ENCODE results near the gene ESPNL. TPM values are rescaled to one million over a fixed set of nuclear protein-coding genes. Genes with fewer than 3 reads are reported as not detected.
A peak's percentile ranks its signal among the peaks of the same experiment; 100 is the strongest.
"Not testable (repeated sequence)": the region's sequence is repeated elsewhere in the genome, so short reads cannot be mapped to it uniquely, and the experiment has no call there.

Gene ESPNL
- total RNA-seq, 1 experiment from 2014 or later: 1.1 TPM

DNA sequence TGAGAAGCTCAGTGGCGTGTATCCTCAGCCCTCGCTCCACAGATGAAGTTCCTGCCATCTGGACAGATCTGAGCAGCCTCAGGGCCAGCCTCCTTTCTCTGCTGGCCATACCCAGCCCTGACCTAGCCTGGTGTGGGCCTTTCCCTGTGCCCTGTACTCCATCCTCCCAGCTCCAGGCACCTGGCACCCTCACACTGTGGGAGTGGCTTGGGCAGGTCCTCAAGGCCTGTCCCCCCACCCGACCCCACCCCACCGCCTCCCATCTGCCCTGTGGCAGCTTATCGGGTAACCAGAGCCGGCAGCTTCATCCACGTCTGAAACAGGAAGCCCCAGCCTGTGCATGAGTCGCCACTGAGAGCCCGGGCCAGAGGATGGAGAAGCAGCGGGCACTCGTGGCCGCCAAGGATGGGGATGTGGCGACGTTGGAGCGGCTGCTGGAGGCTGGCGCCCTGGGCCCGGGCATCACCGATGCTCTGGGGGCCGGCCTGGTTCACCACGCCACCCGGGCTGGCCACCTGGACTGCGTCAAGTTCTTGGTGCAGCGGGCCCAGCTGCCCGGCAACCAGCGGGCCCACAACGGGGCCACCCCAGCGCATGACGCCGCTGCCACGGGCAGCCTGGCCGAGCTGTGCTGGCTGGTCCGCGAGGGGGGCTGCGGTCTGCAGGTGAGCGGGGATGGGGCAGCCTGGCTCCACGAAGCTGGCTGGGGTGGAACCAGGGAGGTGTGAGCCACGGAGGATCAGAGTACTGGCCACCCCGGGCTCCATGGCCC lies at the start of gene ESPNL (continued):
- TF ChIP-seq STAT6 (CRISPR knock-in tag; conservative IDR thresholded peaks at IDR 0.05; ENCODE audit: low read depth): no peak

DNA sequence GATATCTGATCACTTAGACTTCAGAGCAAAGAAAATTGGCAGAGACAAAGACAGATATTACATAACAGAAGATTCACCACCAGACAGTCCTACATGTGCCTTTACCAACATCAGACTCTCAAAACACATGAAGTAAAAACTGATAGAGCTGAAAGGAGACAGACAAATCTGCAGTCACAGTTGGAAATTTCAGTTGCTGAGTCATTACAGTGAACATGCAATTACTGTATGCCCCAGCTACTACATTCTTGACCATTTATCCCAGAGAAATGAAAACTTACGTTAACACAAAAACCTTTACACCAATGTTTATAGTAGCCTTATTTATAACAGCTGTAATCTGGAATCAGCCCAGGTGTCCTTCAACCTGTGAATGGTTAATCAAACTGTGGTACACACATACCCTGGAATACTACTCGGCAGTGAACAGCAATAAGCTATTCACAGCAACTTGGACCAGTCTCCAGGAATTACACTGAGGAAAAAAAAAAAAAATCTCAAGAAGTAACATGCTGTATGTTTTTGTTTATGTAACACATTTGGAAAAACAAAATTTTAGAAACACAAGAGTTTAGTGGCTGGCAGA lies 46.9 kb upstream of the ESPNL start:
- DNase-seq (ENCODE audit: low spot score) (no peak), ATAC-seq (no peak)
- Mint-ChIP-seq H3K27ac (no peak overlapping the region), H3K27me3 (ENCODE audit: low read depth) (peaks cover 5% of the 10 kb centered on the region), H3K4me3 (no peak overlapping the region), H3K36me3 (peaks cover 5% of the 10 kb centered on the region; the same call in 1 of the 2 replicates), H3K9me3 (peaks cover 10% of the 10 kb centered on the region), H3K4me1 (no peaks in the 10 kb centered on the region)
- TF ChIP-seq STAT6 (CRISPR knock-in tag; conservative IDR thresholded peaks at IDR 0.05; ENCODE audit: low read depth) (no peak), FOXK1 (CRISPR knock-in tag; IDR thresholded peaks at IDR 0.05) (no peak), NFYB (CRISPR knock-in tag; conservative IDR thresholded peaks at IDR 0.05; ENCODE audit: low read depth) (no peak), AFF4 (CRISPR knock-in tag; IDR thresholded peaks at IDR 0.05; ENCODE audit: borderline replicate concordance) (no peak), KAT7 (CRISPR knock-in tag; IDR thresholded peaks at IDR 0.05; ENCODE audit: borderline replicate concordance) (no peak), TEAD4 (CRISPR knock-in tag; IDR thresholded peaks at IDR 0.05) (no peak), CDX4 (CRISPR knock-in tag; IDR thresholded peaks at IDR 0.05; ENCODE audit: borderline replicate concordance) (no peak)
- ChIA-PET CTCF (no interaction called here), POLR2A (no interaction called here)

GRCh38 chr2:238055841-238056240 lies 44.3 kb upstream of the ESPNL start:
- no peak overlapping the region for H3K27ac Mint-ChIP-seq
- no peak for DNase-seq (ENCODE audit: low spot score)
- TF ChIP-seq NR2C2 (CRISPR knock-in tag; IDR thresholded peaks at IDR 0.05): no peak
- TF ChIP-seq ZNF317 (CRISPR knock-in tag; IDR thresholded peaks at IDR 0.05; ENCODE audit: borderline replicate concordance, low read depth): peak; percentile 60; the same call in 1 of the 2 replicates
- TF ChIP-seq TCF7 (CRISPR knock-in tag; IDR thresholded peaks at IDR 0.05; ENCODE audit: low read depth): no peak
- ATAC-seq: no peak
- peaks cover 2% of the 10 kb centered on the region for H3K36me3 Mint-ChIP-seq
- CTCF ChIA-PET: no interaction called here
- peaks cover 3% of the 10 kb centered on the region; the same call in 1 of the 2 replicates for H3K27me3 Mint-ChIP-seq (ENCODE audit: low read depth)
- H3K9me3 Mint-ChIP-seq: peaks cover 13% of the 10 kb centered on the region
- H3K4me3 Mint-ChIP-seq: no peak overlapping the region
- H3K4me1 Mint-ChIP-seq: peaks cover 11% of the 10 kb centered on the region
- POLR2A ChIA-PET: no interaction called here

GRCh38 chr2:238057696-238058575 lies 42.2 kb upstream of the ESPNL start:
- DNase-seq (ENCODE audit: low spot score); CTCF ChIA-PET; ATAC-seq; H3K27ac Mint-ChIP-seq; H3K27me3 Mint-ChIP-seq (ENCODE audit: low read depth); H3K4me3 Mint-ChIP-seq; H3K36me3 Mint-ChIP-seq: not testable (repeated sequence)
- Mint-ChIP-seq H3K9me3 (peaks cover 13% of the 10 kb centered on the region), H3K4me1 (peaks cover 26% of the 10 kb centered on the region)
- POLR2A ChIA-PET: interaction anchor here (0.6 kb wide), 1 partner anchor 12 kb away, joined by 4 read pairs; no protein-coding TSS in a partner anchor

All from WTC11 (cell line).